H9 (cell line): Measurements from ENCODE around the gene NDST1. TPM values are rescaled to one million over a fixed set of nuclear protein-coding genes. Genes with fewer than 3 reads are reported as not detected.

Experiments used
- DNase-seq: peaks from one replicate; pipeline ENCODE4 v3.0.0-alpha.2; 2017
- H2AFZ ChIP-seq: one replicate; pipeline ENCODE4 v1.6.1; 2013; ENCODE audit warnings: mild to moderate bottlenecking, low read length, control low read depth, moderate library complexity
- H2AK5ac ChIP-seq: 2 replicates; pipeline ENCODE4 v1.6.1; 2013; ENCODE audit warnings: low read length, control low read depth, mixed read lengths; ENCODE audit not compliant: insufficient read length
- H2BK120ac ChIP-seq: one replicate; pipeline ENCODE4 v1.6.1; 2013; ENCODE audit warnings: low read depth, mild to moderate bottlenecking, low read length, control low read depth, inconsistent platforms; ENCODE audit not compliant: poor library complexity, severe bottlenecking
- H2BK12ac ChIP-seq: 2 replicates; pipeline ENCODE4 v1.6.1; 2013; ENCODE audit warnings: low read length, control low read depth, mixed read lengths, low read depth; ENCODE audit not compliant: insufficient read length
- H2BK15ac ChIP-seq: 2 replicates; pipeline ENCODE4 v1.6.1; 2013; ENCODE audit warnings: low read depth, low read length, control low read depth
- H2BK20ac ChIP-seq: one replicate; pipeline ENCODE4 v1.6.1; 2013; ENCODE audit warnings: low read depth, mild to moderate bottlenecking, low read length, control low read depth, inconsistent platforms; ENCODE audit not compliant: poor library complexity, severe bottlenecking
- H2BK5ac ChIP-seq: 2 replicates; pipeline ENCODE4 v1.6.1; 2013; ENCODE audit warnings: low read length, control low read depth, mixed read lengths; ENCODE audit not compliant: insufficient read length
- H3K14ac ChIP-seq: 2 replicates; pipeline ENCODE4 v1.6.1; 2013; ENCODE audit warnings: low read length, control low read depth; ENCODE audit not compliant: insufficient read depth
- H3K18ac ChIP-seq: 2 replicates; pipeline ENCODE4 v1.6.1; 2013; ENCODE audit warnings: low read depth, mild to moderate bottlenecking, mixed read lengths, low read length, control low read depth; ENCODE audit not compliant: insufficient read length
- H3K23ac ChIP-seq: 2 replicates; pipeline ENCODE4 v1.6.1; 2013; ENCODE audit warnings: low read length, control low read depth, mixed read lengths, low read depth; ENCODE audit not compliant: insufficient read length
- H3K23me2 ChIP-seq: 2 replicates; pipeline ENCODE4 v1.6.1; 2013; ENCODE audit warnings: low read depth, mild to moderate bottlenecking, mixed read lengths, low read length, control low read depth; ENCODE audit not compliant: insufficient read length, poor library complexity, severe bottlenecking
- H3K27ac ChIP-seq: 2 replicates; pipeline ENCODE4 v1.5.1; 2013; ENCODE audit warnings: low read length, control low read depth, mixed read lengths, low read depth; ENCODE audit not compliant: insufficient read length
- H3K27me3 ChIP-seq: 2 replicates; pipeline ENCODE4 v1.6.1; 2013; ENCODE audit warnings: low read length, control low read depth, inconsistent platforms; ENCODE audit not compliant: insufficient read depth
- H3K4ac ChIP-seq: 2 replicates; pipeline ENCODE4 v1.6.1; 2013; ENCODE audit warnings: low read depth, mild to moderate bottlenecking, control low read depth, inconsistent platforms, low read length, moderate library complexity
- H3K4me1 ChIP-seq: 2 replicates; pipeline ENCODE4 v1.6.1; 2013; ENCODE audit warnings: low read length, control low read depth, inconsistent platforms; ENCODE audit not compliant: insufficient read depth
- H3K4me2 ChIP-seq: 2 replicates; pipeline ENCODE4 v1.6.1; 2013; ENCODE audit warnings: low read length, control low read depth, mixed read lengths; ENCODE audit not compliant: insufficient read length, insufficient read depth
- H3K56ac ChIP-seq: 2 replicates; pipeline ENCODE4 v1.6.1; 2013; ENCODE audit warnings: low read depth, mild to moderate bottlenecking, mixed read lengths, low read length, control low read depth; ENCODE audit not compliant: insufficient read length
- H3K79me1 ChIP-seq: 2 replicates; pipeline ENCODE4 v1.6.1; 2013; ENCODE audit warnings: low read depth, mild to moderate bottlenecking, moderate library complexity, low read length, control low read depth, inconsistent platforms; ENCODE audit not compliant: insufficient read depth, poor library complexity, severe bottlenecking
- H3K79me2 ChIP-seq: 2 replicates; pipeline ENCODE4 v1.6.1; 2013; ENCODE audit warnings: low read length, control low read depth, inconsistent platforms; ENCODE audit not compliant: insufficient read depth
- H3K9ac ChIP-seq: 2 replicates; pipeline ENCODE4 v1.6.1; 2013; ENCODE audit warnings: low read length, control low read depth, mixed read lengths; ENCODE audit not compliant: insufficient read length; ENCODE audit errors: extremely low read depth
- H3K9me3 ChIP-seq: one replicate; pipeline ENCODE4 v1.6.1; 2013; ENCODE audit warnings: low read depth, low read length, inconsistent platforms; ENCODE audit not compliant: control insufficient read depth
- H3T11ph ChIP-seq: one replicate; pipeline ENCODE4 v1.6.1; 2013; ENCODE audit warnings: mild to moderate bottlenecking, low read length, control low read depth, inconsistent platforms
- H4K20me1 ChIP-seq: one replicate; pipeline ENCODE4 v1.6.1; 2013; ENCODE audit not compliant: control insufficient read depth, insufficient read length, insufficient read depth
- H4K5ac ChIP-seq: 2 replicates; pipeline ENCODE4 v1.6.1; 2013; ENCODE audit warnings: low read depth, mild to moderate bottlenecking, mixed read lengths, low read length, control low read depth; ENCODE audit not compliant: insufficient read length
- H4K8ac ChIP-seq: replicated peaks from 2 replicates; pipeline ENCODE4 v1.6.1; 2013; ENCODE audit warnings: low read length, control low read depth, mixed read lengths, low read depth; ENCODE audit not compliant: insufficient read length
- H4K91ac ChIP-seq: 2 replicates; pipeline ENCODE4 v1.6.1; 2013; ENCODE audit warnings: low read depth, mild to moderate bottlenecking, moderate library complexity, mixed read lengths, low read length, control low read depth; ENCODE audit not compliant: insufficient read length
- H3K27ac Mint-ChIP-seq, 3 experiments: 2 replicates in 2 of 3; 3 replicates in 1 of 3; pipeline ENCODE4 v1.8.0; 2020 to 2021; ENCODE audit warnings: mixed read lengths in 3 of 3, mild to moderate bottlenecking in 1 of 3, moderate library complexity in 1 of 3
- H3K27me3 Mint-ChIP-seq: 2 replicates; pipeline ENCODE4 v1.8.0; 2021; ENCODE audit warnings: low read depth, mild to moderate bottlenecking, moderate library complexity, mixed read lengths
- H3K36me3 Mint-ChIP-seq, 3 experiments: 2 replicates in 2 of 3; 3 replicates in 1 of 3; pipeline ENCODE4 v1.8.0; 2020 to 2021; ENCODE audit warnings: low read depth in 3 of 3, mixed read lengths in 3 of 3; ENCODE audit not compliant: insufficient read depth in 1 of 3
- H3K4me1 Mint-ChIP-seq, 2 experiments: 2 replicates each; pipeline ENCODE4 v1.8.0; 2020; ENCODE audit warnings: mixed read lengths in 2 of 2
- H3K4me3 Mint-ChIP-seq, 2 experiments: 2 replicates in 1 of 2; 3 replicates in 1 of 2; pipeline ENCODE4 v1.8.0; 2020 to 2021; ENCODE audit warnings: mild to moderate bottlenecking in 2 of 2, mixed read lengths in 2 of 2, moderate library complexity in 1 of 2
- H3K9me3 Mint-ChIP-seq, 2 experiments: 2 replicates in 1 of 2; 3 replicates in 1 of 2; pipeline ENCODE4 v1.8.0; 2020; ENCODE audit warnings: mild to moderate bottlenecking in 2 of 2, mixed read lengths in 2 of 2, moderate library complexity in 1 of 2
- CTCF ChIP-seq: fragments of 200-600 bp; sonication (generic); conservative IDR thresholded peaks from 3 replicates; pipeline ENCODE4 v1.8.0; 2021; ENCODE audit warnings: antibody characterized with exemption, mild to moderate bottlenecking
- WGBS: extraction: QIAGEN DNeasy Blood & Tissue Kit; methylation state at CpG from one replicate; pipeline ENCODE4 v1.1.7; 2013; ENCODE audit warnings: missing lambda C conversion rate, low lambda C conversion rate, mixed read lengths; ENCODE audit not compliant: insufficient read length; ENCODE audit errors: extremely low coverage; 5-methylcytosine and 5-hydroxymethylcytosine counted together
- total RNA-seq: library from RNA; stranded (reverse); gene quantifications from 2 replicates; pipeline ENCODE4 v1.2.1, GENCODE V29; 2021

The NDST1 gene
- total RNA-seq, 1 experiment from 2014 or later, result 65.5 TPM

GRCh38 chr5:150599281-150599680 lies 91.3 kb downstream of the NDST1 start:
- Histone ChIP-seq H3K56ac (no peak overlapping the region), H3K4ac (no peak overlapping the region), H3K14ac (no peak overlapping the region), H2BK5ac (no peak overlapping the region), H2BK12ac (no peak overlapping the region), H3K9ac (no peak overlapping the region), H3K27ac (no peak overlapping the region), H4K91ac (no peak overlapping the region), H4K8ac (no peak overlapping the region), H4K5ac (no peak overlapping the region), H2BK15ac (no peak overlapping the region), H3K23ac (no peak overlapping the region), H3K79me1 (no peaks in the 10 kb centered on the region), H3K18ac (no peak overlapping the region), H3T11ph (no peak overlapping the region), H4K20me1 (no peaks in the 10 kb centered on the region), H2BK120ac (no peak overlapping the region), H3K4me1 (no peaks in the 10 kb centered on the region), H3K79me2 (no peaks in the 10 kb centered on the region), H3K23me2 (no peaks in the 10 kb centered on the region), H3K9me3 (no peaks in the 10 kb centered on the region), H2AK5ac (no peak overlapping the region), H3K27me3 (no peaks in the 10 kb centered on the region), H2BK20ac (no peak overlapping the region), H2AFZ (no peak overlapping the region), H3K4me2 (no peak overlapping the region)
- TF ChIP-seq CTCF, result no peak
- WGBS, result no CpG with 5 or more reads among the region's 5 CpGs
- H3K27ac Mint-ChIP-seq, result no peak overlapping the region
- no peaks in the 10 kb centered on the region; the same call in 1 of the 2 replicates for H3K27me3 Mint-ChIP-seq
- DNase-seq, result no peak
- H3K9me3 Mint-ChIP-seq, result no peaks in the 10 kb centered on the region
- no peak overlapping the region for H3K4me3 Mint-ChIP-seq
- H3K4me1 Mint-ChIP-seq, result peaks cover 11 to 20% of the 10 kb centered on the region in 2 experiments
- H3K36me3 Mint-ChIP-seq, result no peaks in the 10 kb centered on the region; a peak in 1 of 7 replicates
